ENCODE measurements around the gene LIPK. TPM values are rescaled to one million over a fixed set of nuclear protein-coding genes. Genes with fewer than 3 reads are reported as not detected.

LIPK gene
- total RNA-seq, 4 donors from 2014 or later: not detected

DNA sequence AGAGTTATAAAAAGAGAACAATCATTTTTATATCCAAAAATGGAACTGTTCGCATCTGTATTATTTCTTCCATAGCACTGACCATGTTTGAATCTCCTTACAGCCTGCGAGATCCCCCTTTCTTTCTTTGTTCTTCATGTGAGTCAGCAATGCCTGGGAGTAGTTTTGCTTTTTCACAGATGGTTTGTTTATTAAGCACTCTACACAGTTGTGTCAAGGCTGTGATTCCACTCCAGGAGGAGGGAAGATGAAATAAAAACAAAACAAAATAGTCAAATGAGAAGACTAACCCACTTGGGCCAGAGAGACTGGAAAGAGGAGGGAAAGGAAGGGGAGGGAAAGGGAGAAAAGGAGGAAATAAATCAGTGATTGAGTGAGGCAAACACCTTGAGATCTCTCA is 34.0 kb upstream of the LIPK start:
- in situ Hi-C loops (cut with MboI; ENCODE audit: low sequenced_read_pairs in 4 of 4): no loop called here
- intact Hi-C loops (cut with DNase I; ENCODE audit: low total_unique reads): no loop called here
- Histone ChIP-seq H3K27ac (no peak overlapping the region), H3K4me3 (no peak overlapping the region), H3K9me3 (no peaks in the 10 kb centered on the region), H3K36me3 (no peaks in the 10 kb centered on the region), H3K4me1 (no peaks in the 10 kb centered on the region), H3K27me3 (no peaks in the 10 kb centered on the region)
- DNase-seq (no peak), ATAC-seq (no peak)
- no peak for TF ChIP-seq POLR2A (IDR thresholded peaks at IDR 0.05)

- no peaks in the 10 kb centered on the region for H3K36me3 ChIP-seq
- in situ Hi-C loops (cut with MboI; ENCODE audit: low sequenced_read_pairs in 4 of 4): no loop called here
These were observed 29.6 kb upstream of the LIPK start for GRCh38 chr10:88676283-88677060.

GRCh38 chr10:88680958-88681357 is 25.1 kb upstream of the LIPK start:
- Histone ChIP-seq H3K9me3 (no peaks in the 10 kb centered on the region), H3K27ac (no peak overlapping the region), H3K4me1 (no peaks in the 10 kb centered on the region), H3K27me3 (no peaks in the 10 kb centered on the region), H3K36me3 (no peaks in the 10 kb centered on the region), H3K4me3 (no peak overlapping the region)
- intact Hi-C loops (cut with DNase I; ENCODE audit: low total_unique reads) (no loop called here), in situ Hi-C loops (cut with MboI; ENCODE audit: low sequenced_read_pairs in 4 of 4) (no loop called here)
- ATAC-seq: no peak
- TF ChIP-seq POLR2A (IDR thresholded peaks at IDR 0.05): no peak
- TF ChIP-seq, protein P1, sequence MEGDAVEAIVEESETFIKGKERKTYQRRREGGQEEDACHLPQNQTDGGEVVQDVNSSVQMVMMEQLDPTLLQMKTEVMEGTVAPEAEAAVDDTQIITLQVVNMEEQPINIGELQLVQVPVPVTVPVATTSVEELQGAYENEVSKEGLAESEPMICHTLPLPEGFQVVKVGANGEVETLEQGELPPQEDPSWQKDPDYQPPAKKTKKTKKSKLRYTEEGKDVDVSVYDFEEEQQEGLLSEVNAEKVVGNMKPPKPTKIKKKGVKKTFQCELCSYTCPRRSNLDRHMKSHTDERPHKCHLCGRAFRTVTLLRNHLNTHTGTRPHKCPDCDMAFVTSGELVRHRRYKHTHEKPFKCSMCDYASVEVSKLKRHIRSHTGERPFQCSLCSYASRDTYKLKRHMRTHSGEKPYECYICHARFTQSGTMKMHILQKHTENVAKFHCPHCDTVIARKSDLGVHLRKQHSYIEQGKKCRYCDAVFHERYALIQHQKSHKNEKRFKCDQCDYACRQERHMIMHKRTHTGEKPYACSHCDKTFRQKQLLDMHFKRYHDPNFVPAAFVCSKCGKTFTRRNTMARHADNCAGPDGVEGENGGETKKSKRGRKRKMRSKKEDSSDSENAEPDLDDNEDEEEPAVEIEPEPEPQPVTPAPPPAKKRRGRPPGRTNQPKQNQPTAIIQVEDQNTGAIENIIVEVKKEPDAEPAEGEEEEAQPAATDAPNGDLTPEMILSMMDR (IDR thresholded peaks at IDR 0.05 in 4 of 5, conservative IDR thresholded peaks at IDR 0.05 in 1 of 5): no peak
- no peak for DNase-seq

More at GRCh38 chr10:88676283-88677060, 29.6 kb upstream of the LIPK start:
- no peaks in the 10 kb centered on the region for H3K4me1 ChIP-seq
- intact Hi-C loops (cut with DNase I; ENCODE audit: low total_unique reads): no loop called here
- no peak for TF ChIP-seq POLR2A (IDR thresholded peaks at IDR 0.05)
- TF ChIP-seq, protein P1 (IDR thresholded peaks at IDR 0.05 in 4 of 5, conservative IDR thresholded peaks at IDR 0.05 in 1 of 5): no peak
- H3K9me3 ChIP-seq: no peaks in the 10 kb centered on the region
- no peak for DNase-seq
- no peaks in the 10 kb centered on the region for H3K27me3 ChIP-seq
- no peak overlapping the region for H3K27ac ChIP-seq
- ATAC-seq: no peak
- no peak overlapping the region for H3K4me3 ChIP-seq

DNA sequence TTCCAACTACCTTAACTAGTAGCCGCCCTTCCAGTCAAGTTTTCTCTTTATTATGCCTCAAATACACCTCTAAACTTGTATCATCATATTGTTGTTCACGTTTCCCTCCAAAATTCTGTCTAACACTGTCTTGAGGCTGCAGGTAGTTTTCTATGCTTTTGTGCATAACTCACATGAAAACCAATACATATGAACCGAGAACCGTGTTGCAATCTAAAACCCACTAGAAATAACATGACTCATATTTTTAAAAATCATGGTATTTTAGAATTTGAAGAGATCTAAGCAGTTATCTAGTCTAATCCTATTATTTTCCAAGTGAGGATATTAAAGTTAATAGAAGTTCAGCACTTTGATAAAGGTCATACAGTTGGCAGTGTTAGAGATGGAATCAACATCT is 23.6 kb upstream of the LIPK start:
- Histone ChIP-seq H3K4me3 (no peak overlapping the region), H3K4me1 (no peaks in the 10 kb centered on the region), H3K9me3 (no peaks in the 10 kb centered on the region), H3K36me3 (no peaks in the 10 kb centered on the region), H3K27ac (no peak overlapping the region), H3K27me3 (no peaks in the 10 kb centered on the region)
- intact Hi-C loops (cut with DNase I; ENCODE audit: low total_unique reads): no loop called here
- ATAC-seq (no peak), DNase-seq (no peak)
- no peak for TF ChIP-seq POLR2A (IDR thresholded peaks at IDR 0.05)
- TF ChIP-seq, protein P1 (IDR thresholded peaks at IDR 0.05 in 4 of 5, conservative IDR thresholded peaks at IDR 0.05 in 1 of 5): no peak
- in situ Hi-C loops (cut with MboI; ENCODE audit: low sequenced_read_pairs in 4 of 4): no loop called here

DNA sequence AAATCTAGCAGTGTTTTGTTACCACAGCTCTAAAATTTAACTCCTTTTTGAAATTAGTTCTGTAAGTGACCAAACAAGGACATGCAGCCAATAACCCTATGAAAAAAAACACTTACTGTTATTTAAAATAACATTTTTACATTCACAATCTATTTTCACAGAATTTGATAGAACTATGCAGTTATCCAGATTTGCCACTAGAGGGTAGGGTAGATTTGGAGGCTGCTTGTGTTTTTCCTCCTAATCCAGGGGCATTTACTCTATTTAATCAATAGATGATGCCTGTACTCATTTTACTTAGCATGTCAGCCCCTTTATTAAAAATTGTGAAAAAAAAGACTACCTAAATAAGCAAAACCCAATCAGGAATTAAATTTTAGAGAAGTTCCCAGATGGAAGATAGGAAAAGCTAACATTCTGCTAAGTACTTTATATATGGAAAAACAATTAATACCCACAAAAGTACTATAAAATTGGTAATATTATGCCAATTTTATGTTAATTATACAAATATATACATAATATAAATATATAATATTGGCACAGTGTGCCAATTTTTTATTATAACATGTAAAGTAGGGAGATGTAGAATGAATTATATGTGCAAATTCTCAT is 18.1 kb upstream of the LIPK start:
- H3K4me1 ChIP-seq: no peaks in the 10 kb centered on the region
- H3K27ac ChIP-seq: no peak overlapping the region
- no peaks in the 10 kb centered on the region for H3K9me3 ChIP-seq
- no peaks in the 10 kb centered on the region for H3K27me3 ChIP-seq
- intact Hi-C loops (cut with DNase I; ENCODE audit: low total_unique reads) (no loop called here), in situ Hi-C loops (cut with MboI; ENCODE audit: low sequenced_read_pairs in 4 of 4) (no loop called here)
- TF ChIP-seq, protein P1 (IDR thresholded peaks at IDR 0.05 in 4 of 5, conservative IDR thresholded peaks at IDR 0.05 in 1 of 5): peak in 2 of 5 experiments; percentile 33 to 58
- no peak for TF ChIP-seq POLR2A (IDR thresholded peaks at IDR 0.05)
- DNase-seq: no peak
- ATAC-seq: no peak
- H3K36me3 ChIP-seq: no peaks in the 10 kb centered on the region
- no peak overlapping the region for H3K4me3 ChIP-seq

All from gastrocnemius medialis (tissue), 4 donors.